ENCODE measurements around the gene MARVELD1.

- TF ChIP-seq ZSCAN21 (CRISPR knock-in tag; IDR thresholded peaks at IDR 0.05; ENCODE audit: borderline replicate concordance) (no peak), SALL2 (CRISPR knock-in tag; IDR thresholded peaks at IDR 0.05) (no peak), ZNF121 (CRISPR knock-in tag; IDR thresholded peaks at IDR 0.05) (no peak)
Observed at GRCh38 chr10:97708167-97708566, 5.4 kb upstream of the MARVELD1 start.

Data from HepG2 (cell line).